ELR (cell line): Measurements from ENCODE around the gene UBQLN1.
"Not testable (repeated sequence)": the region's sequence is repeated elsewhere in the genome, so short reads cannot be mapped to it uniquely, and the experiment has no call there.

Experiments
- DNase-seq: peaks from one replicate; pipeline ENCODE4 v3.0.0-alpha.2; 2015; ENCODE audit warnings: low read depth

Gene UBQLN1

DNA sequence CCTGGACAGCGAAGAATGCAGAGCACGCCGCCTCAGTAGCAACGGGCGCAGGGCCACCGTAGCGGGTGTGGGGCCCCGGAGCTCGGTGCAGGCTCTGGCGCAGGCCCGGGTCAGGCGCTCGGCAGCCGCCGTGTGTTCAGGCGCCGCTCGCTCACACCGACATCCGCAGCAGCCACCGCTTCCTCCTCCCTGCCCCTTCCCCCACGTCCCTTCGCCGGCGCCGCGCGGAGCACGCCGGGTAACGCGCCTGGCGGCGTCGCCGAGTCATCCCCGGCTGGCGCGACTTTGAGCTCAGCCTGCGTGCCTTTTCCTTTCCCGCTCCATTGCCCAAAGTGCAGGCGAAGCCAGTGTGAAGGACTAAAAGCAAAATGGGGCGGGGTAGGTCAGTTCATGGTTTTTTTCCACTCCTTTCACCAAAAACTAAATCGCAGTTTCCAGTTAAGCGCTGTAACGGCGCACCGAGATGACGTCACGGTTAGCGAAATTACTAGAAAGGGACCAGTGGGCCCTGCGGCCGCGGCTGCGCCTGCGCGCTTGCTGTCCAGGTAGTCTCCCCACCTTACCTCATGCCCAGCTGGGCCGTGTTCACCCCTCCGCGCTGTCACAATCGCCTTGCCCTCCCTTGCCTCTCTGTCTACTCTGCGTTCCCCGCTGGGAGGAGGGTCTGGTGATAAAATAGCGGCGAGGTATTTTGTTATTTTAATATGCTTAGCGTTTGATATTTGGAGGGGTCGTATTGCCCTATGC, at the start of gene UBQLN1:
Gene UBQLN1, minus strand, starts transcription at position 191 of the 747 bp plus-strand sequence. CDS start 279 bp downstream, outside the sequence.
- DNase-seq: peak; percentile 91

- no peak for DNase-seq
These were observed 46.7 kb upstream of the UBQLN1 start for GRCh38 chr9:83754383-83754977.

DNA sequence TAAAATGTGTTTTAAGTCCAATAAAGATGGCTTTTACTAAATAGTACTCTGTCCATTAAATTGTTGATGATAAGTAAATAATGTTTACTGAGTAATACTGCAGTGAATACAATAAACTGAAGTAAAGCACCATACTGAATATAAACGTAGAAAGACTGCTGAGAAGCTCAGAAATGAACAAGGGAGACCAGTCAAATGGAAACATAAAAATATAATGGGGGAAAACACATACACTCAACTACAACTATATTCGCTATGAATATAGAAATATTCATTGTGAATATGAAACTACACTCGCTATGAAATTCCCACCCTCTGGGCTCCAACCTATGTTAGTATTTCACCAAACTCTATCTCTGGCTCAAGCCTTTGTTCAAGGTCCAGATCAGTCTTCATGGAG, 41.9 kb upstream of the UBQLN1 start:
- no peak for DNase-seq

DNA sequence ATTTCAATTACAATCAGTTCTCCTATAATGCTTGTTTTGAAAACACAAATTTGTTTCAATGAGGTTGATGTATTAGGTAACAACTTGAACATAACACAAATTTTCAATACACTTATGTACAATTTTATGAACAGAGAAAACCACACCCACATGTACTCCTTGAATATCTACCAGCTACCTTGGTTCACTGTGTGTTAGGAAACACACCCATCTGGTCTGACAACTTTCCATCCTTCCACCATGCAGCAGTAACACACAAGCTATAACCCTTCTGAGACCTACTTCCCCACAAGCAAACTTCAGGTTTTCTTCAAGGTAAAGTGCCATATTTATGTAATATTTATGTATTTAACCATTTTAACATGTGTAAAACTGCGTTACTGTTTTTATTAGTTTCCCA, 36.4 kb upstream of the UBQLN1 start:
- DNase-seq: no peak

- no peak for DNase-seq
These were observed 26.0 kb upstream of the UBQLN1 start for GRCh38 chr9:83733739-83734138.

GRCh38 chr9:83728591-83729368, 21.0 kb upstream of the UBQLN1 start:
- not testable (repeated sequence) for DNase-seq

GRCh38 chr9:83724436-83724835, 16.7 kb upstream of the UBQLN1 start:
- DNase-seq: no peak

- no peak for DNase-seq
These were observed 15.2 kb upstream of the UBQLN1 start for GRCh38 chr9:83722726-83723495.

- no peak for DNase-seq
These were observed 13.8 kb upstream of the UBQLN1 start for GRCh38 chr9:83721509-83721908.

DNA sequence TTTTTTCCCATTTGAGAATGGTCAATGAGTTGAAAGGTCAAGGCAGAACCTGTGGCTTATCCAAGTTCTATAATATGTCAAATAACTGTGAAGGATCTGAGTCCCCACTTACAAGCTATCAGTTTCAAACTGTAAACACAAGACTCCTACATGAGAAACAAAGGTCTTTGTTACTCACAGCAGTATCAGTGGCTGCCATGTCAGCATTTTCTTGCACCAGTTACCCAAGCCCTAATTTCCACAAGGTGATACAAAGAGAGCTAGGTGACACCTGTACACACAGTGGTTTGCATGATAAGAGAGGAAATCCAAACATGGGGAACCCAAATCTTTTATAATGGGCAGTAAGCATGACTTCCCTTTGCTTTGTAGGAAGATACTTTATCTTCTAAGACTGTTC, 8.0 kb upstream of the UBQLN1 start:
- no peak for DNase-seq

DNA sequence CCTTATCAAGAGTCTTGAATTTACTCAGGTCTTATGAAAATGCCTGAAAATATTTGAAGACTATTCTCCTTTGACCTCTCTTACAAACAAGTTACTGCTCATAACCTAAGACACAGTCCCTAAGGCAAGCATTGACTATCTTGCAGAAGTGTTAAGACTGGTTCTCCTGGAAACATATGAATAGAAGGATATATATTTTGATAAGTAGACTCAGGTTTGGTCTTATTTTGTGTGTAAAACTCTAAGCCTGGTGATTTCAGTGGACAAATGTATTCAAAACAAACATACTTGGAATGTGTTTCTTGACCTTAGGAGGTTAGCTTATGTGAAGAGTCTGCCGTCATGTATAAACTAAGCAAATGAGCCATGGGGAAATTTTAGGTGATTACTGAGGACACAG, 7.5 kb upstream of the UBQLN1 start:
- DNase-seq: no peak

DNA sequence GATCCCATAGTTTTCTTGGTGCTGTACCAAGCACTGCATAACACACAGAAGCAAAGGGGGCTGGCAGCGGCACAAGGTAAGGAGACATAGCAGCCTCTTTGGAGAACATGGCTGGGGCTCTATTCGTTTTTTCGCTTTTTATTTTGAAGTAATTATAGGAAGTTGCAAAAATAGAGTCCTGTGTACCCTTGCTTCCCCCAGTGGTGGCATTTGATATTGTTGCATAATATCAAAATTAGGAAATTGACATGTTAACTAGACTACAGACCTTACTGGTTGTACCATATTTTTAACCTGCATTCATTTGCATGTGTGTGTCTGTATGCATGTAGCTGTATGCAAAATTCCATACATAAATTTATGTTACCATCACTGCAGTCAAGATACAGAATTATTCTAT, 6.6 kb upstream of the UBQLN1 start:
- DNase-seq: peak; percentile 29

- peak; percentile 71 for DNase-seq
These were observed 879 bp upstream of the UBQLN1 start for GRCh38 chr9:83708515-83709158.

GRCh38 chr9:83707518-83707767, 315 bp downstream of the UBQLN1 start:
- peak; percentile 84 for DNase-seq

- peak; percentile 51 for DNase-seq
These were observed 861 bp downstream of the UBQLN1 start for GRCh38 chr9:83706676-83707517.

- DNase-seq: not testable (repeated sequence)
These were observed 2.5 kb downstream of the UBQLN1 start for GRCh38 chr9:83705219-83705651.

DNA sequence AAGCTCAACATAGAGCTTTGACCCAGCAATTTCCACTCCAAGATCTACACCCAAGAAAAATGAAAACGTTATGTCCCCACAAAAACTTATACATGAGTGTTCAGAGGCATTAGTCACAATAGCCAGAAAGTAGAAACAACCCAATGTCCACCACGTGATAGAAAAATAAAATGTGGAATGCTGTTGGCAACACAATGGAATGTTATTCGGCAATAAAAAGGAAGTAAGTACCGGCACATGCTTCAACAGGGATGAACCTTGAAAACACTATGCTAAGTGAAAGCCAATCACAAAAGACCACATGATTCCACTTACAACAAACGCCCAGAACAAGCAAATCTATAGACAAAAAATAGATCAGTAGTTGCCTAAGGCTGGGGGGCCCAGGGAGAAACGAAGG, 6.0 kb downstream of the UBQLN1 start:
- peak; percentile 82 for DNase-seq

- DNase-seq: no peak
These were observed 6.5 kb downstream of the UBQLN1 start for GRCh38 chr9:83701286-83701685.

GRCh38 chr9:83699615-83700014, 8.1 kb downstream of the UBQLN1 start:
- DNase-seq: no peak

- no peak for DNase-seq
These were observed 8.7 kb downstream of the UBQLN1 start for GRCh38 chr9:83698976-83699585.

GRCh38 chr9:83691492-83691891, 16.3 kb downstream of the UBQLN1 start:
- DNase-seq: no peak
